ENCODE data around the gene SPTBN5.

SPTBN5 gene

DNA sequence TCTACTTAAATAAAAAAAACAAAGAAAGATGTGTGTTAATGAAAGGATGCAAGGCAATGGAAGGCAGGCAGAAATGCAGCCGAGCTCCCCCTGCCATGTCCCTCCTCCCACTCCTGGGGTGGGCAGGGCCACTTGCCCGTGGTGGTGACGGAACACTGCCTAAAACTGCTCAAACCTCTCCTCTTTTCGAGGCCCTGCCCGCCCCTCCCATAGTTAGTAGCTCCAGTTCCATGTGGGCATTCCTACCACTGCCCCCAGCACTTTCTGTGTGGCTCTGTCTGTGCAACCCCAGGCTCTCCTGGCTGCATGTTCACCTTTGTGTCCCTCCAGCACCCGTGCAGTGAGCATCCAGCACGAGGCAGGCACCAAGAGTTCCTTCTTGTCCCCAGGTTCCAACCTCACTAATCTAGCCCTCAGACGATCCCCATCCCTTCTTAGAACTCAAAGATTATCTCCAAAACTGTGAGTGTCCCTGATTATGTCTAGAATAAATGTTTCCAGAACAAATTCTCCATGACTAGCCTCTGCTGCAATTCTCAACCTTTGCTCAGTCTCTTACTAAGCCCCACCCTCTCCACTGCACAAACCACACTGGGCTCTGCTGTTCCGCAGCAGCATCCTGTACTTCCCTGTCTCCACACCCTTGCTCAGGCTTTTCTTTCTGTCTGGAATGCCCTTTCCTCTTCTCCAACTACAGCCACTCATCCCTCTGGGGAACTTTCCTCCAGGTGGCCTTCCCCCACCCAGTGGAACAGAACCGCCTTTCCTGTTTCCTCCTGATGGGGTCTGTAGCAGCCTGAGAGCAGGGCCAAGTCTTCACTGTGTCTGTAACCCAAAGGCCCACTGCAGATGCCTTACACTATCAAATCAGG, 32.6 kb upstream of the SPTBN5 start:
- peak; percentile 29 for DNase-seq (ENCODE audit: low read depth, low spot score)

DNA sequence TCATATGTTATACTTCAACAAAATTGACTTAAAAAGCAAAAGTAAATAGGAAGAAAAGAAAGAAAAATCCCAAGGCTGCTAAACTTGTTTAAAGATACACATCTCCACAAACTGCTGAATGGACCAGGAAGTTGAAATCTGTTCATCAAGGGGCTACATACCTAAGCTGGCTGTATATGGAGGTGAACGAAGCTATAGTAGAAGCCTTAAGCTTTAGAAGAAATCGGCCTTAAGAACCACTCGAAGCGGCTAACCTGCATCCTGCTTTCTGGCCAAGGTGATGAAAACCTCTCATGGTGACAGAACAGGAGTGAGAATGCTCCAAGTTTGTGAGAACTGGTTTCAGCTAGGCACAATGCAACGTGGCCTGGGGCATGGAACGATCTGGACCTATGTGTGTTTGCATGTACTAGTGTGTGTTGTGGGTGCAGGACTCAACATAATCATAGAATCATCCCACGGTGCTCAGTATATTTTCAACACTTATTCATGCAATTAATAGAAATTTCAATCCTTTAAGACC, 31.3 kb upstream of the SPTBN5 start:
- no peak for DNase-seq (ENCODE audit: low read depth, low spot score)

GRCh38 chr15:41923401-41923997, 29.6 kb upstream of the SPTBN5 start:
- DNase-seq (ENCODE audit: low read depth, low spot score), result no peak

DNA sequence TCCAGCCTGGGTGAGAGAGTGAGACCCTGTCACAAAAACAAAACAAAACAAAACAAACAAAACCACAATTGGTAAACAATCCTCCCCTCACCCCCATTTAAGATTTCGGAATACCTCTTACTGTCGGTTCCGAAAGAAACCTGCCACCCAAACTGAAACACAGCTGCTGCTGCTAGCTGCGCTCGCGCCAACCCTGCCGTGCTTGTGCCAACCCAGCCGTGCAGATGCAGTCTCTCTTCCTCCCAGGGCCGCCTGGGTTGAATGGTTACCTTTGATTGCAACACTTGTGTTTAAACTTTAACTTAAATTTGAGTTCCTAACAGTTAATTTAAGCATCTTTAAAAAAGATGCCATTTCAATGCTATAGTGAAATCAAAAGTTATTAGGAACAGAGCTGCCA, 28.5 kb upstream of the SPTBN5 start:
- DNase-seq (ENCODE audit: low read depth, low spot score), result no peak

DNA sequence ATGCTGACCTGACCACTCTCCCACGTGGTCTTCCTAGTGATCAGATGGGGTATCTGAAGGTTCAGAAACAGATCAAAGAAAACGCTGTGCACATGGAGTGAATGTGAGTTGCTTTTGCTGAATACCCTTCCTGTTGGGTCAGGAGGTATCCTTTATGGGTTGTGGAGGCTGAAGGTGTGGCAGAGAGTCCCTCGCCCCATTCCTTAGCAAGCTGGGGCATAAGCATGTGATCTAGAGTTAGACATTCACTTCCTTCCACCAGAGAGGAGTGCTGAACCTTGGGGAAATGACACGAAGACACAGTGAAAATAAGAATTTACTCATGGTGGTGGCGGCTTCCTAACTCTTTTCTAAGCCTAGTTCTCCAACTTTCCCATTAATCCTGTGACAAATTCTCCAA, 27.8 kb upstream of the SPTBN5 start:
- no peak for DNase-seq (ENCODE audit: low read depth, low spot score)

- no peak for DNase-seq (ENCODE audit: low read depth, low spot score)
Measured at GRCh38 chr15:41921167-41921566, 27.3 kb upstream of the SPTBN5 start.

- no peak for DNase-seq (ENCODE audit: low read depth, low spot score)
Measured at GRCh38 chr15:41919954-41920538, 26.2 kb upstream of the SPTBN5 start.

DNA sequence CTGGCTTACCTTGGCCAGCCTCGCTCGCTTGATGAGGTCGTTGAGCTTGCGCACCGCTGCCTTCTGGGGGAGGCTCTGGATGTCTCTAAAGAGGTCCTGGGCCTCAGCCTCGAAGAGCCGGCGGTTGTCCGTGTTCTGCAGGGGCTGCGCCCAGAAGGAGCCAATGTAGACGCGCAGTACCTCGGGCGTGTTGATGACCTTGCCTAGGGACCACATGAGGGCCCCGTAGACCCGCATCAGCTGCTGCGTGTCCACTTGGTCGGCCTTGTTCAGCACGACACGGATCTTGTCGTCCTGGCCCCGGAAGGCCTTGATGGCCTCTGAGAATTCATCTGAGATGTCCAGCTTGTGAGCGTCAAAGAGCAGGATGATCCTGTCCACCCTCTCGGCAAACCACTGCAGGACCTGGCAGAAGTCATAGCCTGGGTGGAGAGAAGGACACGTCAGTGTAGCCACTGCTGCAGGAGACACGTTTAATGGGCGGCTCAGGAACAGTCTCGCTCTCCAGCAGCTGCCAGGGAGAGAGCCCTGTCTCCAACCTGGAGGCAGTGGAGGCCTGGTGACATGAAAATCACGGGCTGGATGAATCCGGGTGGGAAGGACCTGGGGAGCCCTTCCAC, 25.5 kb upstream of the SPTBN5 start:
- DNase-seq (ENCODE audit: low read depth, low spot score), result no peak

DNA sequence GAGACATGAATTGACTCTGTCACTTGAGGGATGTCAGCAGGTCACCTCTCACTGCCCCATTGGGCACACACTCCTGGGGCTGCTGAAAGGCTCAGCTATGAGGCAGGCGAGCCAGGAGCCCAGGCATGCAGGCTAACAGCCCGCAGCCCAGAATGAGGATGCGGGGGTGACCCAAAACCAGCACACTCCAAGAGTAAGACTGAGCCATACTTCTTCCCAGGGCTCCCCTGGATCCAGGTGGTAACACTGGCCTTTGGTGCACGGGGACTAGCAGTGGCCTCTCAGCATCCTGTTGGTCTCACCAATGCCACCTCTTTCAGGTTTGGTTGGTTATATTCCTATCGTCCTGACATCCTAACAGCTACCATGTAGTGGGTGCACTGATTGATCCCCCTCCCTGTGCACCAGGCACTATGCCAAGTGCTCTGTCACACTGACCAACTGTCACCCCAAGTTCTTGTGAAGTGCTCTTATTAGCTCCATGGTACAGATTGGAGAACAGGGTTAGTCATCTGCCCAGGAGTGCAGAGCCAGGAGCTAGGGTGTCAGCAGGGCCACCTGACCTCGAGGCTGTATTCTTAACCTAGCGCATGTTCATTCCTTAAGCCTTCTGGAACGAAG, 24.8 kb upstream of the SPTBN5 start:
- DNase-seq (ENCODE audit: low read depth, low spot score), result no peak

GRCh38 chr15:41917767-41918430, 24.0 kb upstream of the SPTBN5 start:
- DNase-seq (ENCODE audit: low read depth, low spot score), result no peak

DNA sequence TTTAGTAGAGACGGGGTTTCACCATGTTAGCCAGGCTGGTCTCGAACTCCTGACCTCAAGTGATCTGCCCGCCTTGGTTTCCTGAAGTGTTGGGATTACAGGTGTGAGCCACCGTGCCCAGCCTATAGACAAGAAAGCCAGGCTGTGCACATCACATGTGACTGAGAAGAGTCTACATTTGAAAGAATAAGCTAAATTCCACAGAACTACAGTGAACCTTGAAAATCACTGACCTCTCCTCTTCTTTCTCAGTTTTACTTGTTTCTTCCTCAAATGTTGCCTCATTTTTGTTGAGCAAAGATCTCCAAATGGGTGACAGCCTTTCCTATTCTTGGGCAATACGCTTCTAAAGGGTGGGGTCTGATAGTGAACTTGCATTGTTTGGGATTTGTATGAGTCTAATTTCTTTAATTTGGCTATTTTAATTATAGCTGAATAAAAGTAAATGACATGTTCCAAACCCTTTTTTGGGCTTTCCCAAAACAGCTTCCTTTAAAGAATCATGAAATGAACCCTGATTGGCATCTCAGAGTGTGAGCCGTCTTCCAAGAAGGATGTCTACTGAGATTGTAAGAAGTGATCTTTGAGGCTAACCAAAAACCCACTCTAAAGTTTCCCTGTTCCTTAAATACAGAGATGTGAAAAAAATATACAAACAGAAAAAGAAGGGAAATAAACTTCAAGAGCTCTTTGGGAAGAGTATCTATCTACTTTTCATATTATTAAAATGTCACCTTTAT, 21.6 kb upstream of the SPTBN5 start:
- DNase-seq (ENCODE audit: low read depth, low spot score), result no peak

DNA sequence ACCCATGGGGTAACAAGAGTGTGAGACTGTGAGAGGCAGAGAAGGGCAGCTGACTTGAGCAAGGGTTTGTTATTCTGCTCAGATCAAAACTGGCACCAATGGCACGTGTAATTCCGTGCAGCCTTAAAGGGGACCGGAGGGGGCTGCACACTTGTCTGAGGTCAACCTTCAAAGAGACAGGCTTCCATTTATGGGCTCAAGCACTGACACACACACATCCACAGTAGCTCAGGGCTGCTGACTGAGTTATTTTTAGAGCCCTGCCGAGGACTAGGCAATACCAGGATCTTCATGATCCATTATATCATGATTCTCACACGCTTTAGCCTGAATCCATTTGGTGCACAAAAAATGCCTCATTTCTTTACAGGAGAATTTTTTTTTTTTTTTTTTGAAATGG, 20.6 kb upstream of the SPTBN5 start:
- DNase-seq (ENCODE audit: low read depth, low spot score), result no peak

GRCh38 chr15:41913256-41913655, 19.4 kb upstream of the SPTBN5 start:
- no peak for DNase-seq (ENCODE audit: low read depth, low spot score)

- no peak for DNase-seq (ENCODE audit: low read depth, low spot score)
Measured at GRCh38 chr15:41911691-41912345, 18.0 kb upstream of the SPTBN5 start.

DNA sequence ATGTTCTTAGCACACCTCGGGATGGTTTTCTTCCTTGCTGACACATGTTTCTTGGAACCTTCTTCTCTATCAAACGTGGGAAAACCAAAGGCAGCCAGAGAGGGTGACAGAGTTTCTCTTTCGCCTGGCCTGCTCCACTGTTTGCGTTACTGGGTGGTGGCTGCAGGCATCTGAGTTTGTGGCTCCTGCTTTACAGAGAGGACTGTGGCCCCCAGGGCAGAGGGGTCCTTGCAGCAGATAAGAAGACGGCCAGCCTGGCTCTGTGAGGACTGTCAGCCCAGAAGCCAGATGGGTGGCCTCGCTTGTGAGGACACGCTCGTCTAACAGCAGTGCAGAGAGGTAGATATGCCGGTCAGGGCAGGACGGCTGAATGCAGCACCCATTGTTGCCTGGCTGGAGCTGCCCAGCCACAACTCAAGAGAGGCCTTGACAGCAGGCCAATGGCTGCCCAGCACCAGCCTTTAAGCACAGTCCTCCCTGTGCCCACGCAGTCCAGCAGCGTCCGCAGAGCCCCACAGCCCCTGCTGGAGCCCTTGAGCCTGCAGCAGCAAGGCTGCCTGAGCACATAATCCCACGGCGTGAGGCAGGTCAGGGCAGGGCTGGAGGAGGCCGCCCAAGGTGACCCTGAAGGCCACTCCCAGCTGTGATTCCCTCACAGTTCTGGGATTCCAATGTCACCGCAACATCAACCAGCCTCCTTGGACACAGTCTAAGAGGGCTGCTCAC, 15.0 kb upstream of the SPTBN5 start:
- no peak for DNase-seq (ENCODE audit: low read depth, low spot score)

DNA sequence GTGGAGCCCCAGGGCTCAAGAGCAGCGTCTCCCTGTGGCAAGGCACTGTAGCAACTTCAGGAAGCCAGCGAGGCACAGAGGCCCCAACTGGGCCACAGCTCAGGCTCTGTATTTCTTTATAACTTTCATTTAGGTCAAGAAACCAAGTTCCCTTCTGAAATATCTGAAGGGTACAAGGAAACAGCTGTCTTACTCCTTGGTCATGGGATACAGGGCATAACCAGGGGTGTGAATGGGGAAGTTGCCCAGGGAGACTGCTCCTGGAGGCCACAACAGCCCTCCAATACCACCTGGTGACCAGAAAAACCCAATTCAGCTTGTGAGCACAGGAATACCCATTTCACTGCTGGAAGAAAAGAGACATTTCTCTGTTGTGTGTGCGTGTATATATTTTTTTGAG, 13.3 kb upstream of the SPTBN5 start:
- DNase-seq (ENCODE audit: low read depth, low spot score), result no peak

GRCh38 chr15:41906608-41907007, 12.8 kb upstream of the SPTBN5 start:
- no peak for DNase-seq (ENCODE audit: low read depth, low spot score)

GRCh38 chr15:41905036-41905793, 11.4 kb upstream of the SPTBN5 start:
- no peak for DNase-seq (ENCODE audit: low read depth, low spot score)
